ENCODE data around the gene MLLT10. TPM values are rescaled to one million over a fixed set of nuclear protein-coding genes. Genes with fewer than 3 reads are reported as not detected.
"Not testable (repeated sequence)": the region's sequence is repeated elsewhere in the genome, so short reads cannot be mapped to it uniquely, and the experiment has no call there.

Gene MLLT10
- total RNA-seq, 2 experiments from 2014 or later: 44.1 to 47.2 TPM

DNA sequence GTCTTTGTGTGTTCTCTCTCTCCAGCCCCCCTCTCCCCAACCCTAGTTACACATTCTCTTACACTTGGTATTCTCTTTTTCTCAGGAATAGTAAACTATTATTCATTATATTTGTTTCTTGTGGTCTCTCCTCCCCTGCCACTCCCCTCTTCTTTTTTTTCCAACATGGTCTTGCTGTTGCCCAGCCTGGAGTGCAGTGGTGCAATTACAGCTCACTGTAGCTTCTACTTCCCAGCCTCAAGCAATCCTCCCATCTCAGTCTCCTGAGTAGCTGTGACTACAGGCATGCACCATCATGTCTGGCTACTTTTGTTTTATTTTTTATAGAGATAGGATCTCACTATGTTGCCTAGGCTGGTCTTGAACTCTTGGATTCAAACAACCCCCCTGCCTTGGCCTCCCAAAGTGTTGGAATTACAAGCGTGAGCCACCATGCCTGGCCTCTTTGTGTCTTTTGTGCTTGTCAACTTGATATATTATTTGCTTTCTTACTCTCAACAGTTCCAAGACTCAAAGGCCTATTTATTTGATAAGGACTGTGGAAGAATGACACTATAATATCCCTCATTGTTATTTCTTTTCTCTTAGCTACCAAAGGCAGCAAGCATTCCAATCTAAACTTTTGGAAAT lies 66.9 kb downstream of the MLLT10 start:
- Mint-ChIP-seq H3K4me1 (peaks cover 6% of the 10 kb centered on the region), H3K36me3 (ENCODE audit: low read depth) (peaks cover 23% of the 10 kb centered on the region), H3K27ac (no peak overlapping the region), H3K4me3 (no peak overlapping the region), H3K27me3 (no peaks in the 10 kb centered on the region), H3K9me3 (no peaks in the 10 kb centered on the region)
- POLR2A ChIA-PET: no interaction called here
- no peak for DNase-seq
- CTCF ChIA-PET: no interaction called here

DNA sequence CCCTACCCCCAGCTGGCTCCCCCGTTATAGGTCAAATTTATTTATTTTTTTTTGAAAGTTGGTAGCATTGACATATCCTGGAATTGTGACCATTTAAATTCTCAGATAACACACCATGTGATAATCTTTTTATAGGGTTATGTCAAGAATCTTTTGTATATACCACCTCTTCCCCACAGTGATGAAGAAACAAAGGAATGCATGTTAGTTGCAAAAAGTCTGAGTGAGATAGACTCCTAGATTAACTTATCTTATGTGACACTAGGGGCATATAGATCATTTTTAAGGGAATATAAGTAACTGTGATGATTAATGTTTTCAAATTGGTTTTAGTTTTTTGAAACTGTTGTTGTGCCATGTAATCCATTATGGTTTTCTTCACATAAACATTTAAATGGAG lies 68.3 kb downstream of the MLLT10 start:
- Mint-ChIP-seq H3K36me3 (ENCODE audit: low read depth) (peaks cover 33% of the 10 kb centered on the region), H3K27me3 (no peaks in the 10 kb centered on the region), H3K4me3 (no peak overlapping the region), H3K4me1 (peaks cover 16% of the 10 kb centered on the region), H3K27ac (no peak overlapping the region), H3K9me3 (no peaks in the 10 kb centered on the region)
- CTCF ChIA-PET: no interaction called here
- POLR2A ChIA-PET: no interaction called here
- no peak for DNase-seq

DNA sequence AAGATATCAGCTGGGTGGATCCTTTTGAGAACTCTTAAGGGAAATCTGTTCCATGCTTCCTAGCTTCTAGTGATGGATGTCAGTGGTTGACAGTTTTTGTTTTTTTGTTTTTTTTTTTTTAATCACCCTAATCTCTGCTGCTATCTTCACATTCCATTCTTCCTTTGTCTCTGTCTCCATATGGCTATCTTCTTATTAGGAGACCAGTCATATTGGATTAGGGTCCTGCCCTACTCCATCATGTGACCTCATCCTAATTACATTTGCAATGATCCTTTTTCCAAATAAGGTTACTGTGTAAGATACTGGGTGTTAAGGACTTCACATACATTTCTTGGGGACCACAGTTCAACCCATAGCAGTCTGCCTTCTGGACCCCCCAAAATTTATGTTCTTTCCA lies 69.7 kb downstream of the MLLT10 start:
- ChIA-PET CTCF (interaction anchor here (0.5 to 0.7 kb wide), 2 partner anchors 150 to 531 kb away, joined by 3 to 4 read pairs; no protein-coding TSS in a partner anchor), POLR2A (interaction anchor here (0.6 kb wide), 1 partner anchor 56 kb away, joined by 6 read pairs; no protein-coding TSS in a partner anchor)
- Mint-ChIP-seq H3K27me3 (no peaks in the 10 kb centered on the region), H3K9me3 (peaks cover 3% of the 10 kb centered on the region), H3K4me1 (peaks cover 22% of the 10 kb centered on the region), H3K27ac (no peak overlapping the region), H3K4me3 (no peak overlapping the region), H3K36me3 (ENCODE audit: low read depth) (peaks cover 31% of the 10 kb centered on the region)
- DNase-seq: no peak

DNA sequence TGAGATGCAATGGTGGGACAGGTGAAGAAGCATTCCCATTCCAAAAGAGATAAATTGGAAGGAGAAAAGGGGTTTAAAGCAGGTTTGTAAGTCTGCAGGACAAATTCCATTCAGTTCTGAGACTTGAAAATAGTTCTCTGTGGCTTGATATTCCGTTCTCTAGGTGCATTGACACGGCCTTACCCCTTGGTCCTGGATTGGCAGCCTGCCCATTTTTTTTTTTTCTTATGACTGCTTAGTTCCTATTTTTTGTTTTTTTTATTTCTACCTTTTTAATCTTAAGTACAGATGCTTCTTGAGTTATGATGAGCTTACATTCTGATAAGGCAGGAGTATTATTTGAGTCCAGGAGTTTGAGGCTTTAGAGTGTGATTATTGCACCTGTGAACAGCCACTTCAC lies 70.6 kb downstream of the MLLT10 start:
- Mint-ChIP-seq H3K36me3 (ENCODE audit: low read depth) (peaks cover 40% of the 10 kb centered on the region), H3K27me3 (no peaks in the 10 kb centered on the region), H3K4me1 (peaks cover 22% of the 10 kb centered on the region), H3K9me3 (peaks cover 8% of the 10 kb centered on the region), H3K4me3 (no peak overlapping the region), H3K27ac (peak overlapping the region; percentile 64)
- POLR2A ChIA-PET: no interaction called here
- DNase-seq: no peak
- CTCF ChIA-PET: no interaction called here

DNA sequence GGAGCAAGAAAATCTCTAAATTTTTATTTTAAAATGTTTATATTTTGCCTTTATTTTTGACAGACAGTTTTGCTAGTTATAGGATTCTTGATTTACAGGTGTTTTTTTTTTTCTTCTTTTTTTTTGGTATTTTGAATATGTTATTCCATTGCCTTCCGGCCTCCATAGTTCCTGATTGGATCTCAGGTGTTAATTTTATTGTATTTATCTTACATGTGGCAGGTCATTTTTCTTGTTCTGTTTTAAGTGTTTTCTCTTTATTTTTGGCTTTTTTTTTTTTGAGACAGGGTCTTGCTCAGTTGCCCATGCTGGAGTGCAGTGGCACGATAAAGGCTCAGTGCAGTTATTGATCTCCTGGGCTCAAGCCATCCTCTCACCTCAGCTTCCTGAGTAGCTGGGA lies 73.9 kb downstream of the MLLT10 start:
- Mint-ChIP-seq H3K27me3 (no peaks in the 10 kb centered on the region), H3K4me1 (peaks cover 36% of the 10 kb centered on the region), H3K27ac (no peak overlapping the region), H3K9me3 (peaks cover 8% of the 10 kb centered on the region), H3K36me3 (ENCODE audit: low read depth) (peaks cover 58% of the 10 kb centered on the region), H3K4me3 (no peak overlapping the region)
- ChIA-PET POLR2A (no interaction called here), CTCF (interaction anchor here (0.6 to 1.1 kb wide), 3 partner anchors 20 to 125 kb away, joined by 3 read pairs; no protein-coding TSS in a partner anchor)
- no peak for DNase-seq

DNA sequence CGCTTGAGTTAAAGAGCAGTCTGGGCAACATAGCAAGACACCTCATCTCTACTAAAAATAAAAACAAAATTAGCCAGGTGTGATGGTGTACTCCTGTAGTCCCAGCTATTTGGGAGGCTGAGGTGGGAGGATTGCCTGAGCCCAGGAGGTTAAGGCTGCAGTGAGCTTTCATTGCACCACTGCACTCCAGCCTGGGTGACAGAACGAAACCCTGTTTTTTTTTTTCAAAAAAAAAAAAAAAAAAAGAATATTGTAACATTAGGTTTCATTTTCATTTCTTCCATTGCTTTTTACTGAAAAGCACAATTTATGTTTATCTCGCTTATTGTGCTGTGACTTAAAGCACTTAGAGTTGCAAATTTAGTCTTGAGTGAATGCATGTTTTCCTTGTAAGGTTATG lies 80.0 kb downstream of the MLLT10 start:
- Mint-ChIP-seq H3K4me1 (peaks cover 27% of the 10 kb centered on the region), H3K27ac (peak overlapping the region; percentile 66), H3K9me3 (peaks cover 2% of the 10 kb centered on the region), H3K27me3 (no peaks in the 10 kb centered on the region), H3K36me3 (ENCODE audit: low read depth) (peaks cover 44% of the 10 kb centered on the region), H3K4me3 (no peak overlapping the region)
- CTCF ChIA-PET: interaction anchor here (0.6 kb wide), 1 partner anchor 490 kb away, joined by 4 read pairs; no protein-coding TSS in a partner anchor
- DNase-seq: no peak
- POLR2A ChIA-PET: no interaction called here

DNA sequence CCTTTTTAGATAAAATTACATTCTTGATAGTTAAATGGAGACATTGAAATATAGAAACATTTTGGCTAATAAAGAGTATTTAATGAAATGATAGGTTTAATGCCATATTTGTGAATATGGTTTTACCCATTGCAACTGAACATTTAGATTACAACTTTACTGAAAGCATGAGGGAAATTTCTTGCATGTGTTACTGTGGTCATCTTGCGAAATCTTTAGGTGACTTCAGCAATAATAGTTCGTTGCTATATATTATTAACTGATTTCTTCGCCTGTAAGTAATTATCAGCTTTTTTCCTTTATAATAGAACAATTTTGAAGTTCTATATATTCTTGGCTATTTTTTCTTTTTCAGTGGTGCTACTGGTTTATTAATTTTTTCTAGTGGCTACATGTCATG lies 83.2 kb downstream of the MLLT10 start:
- DNase-seq: no peak
- no peak overlapping the region for H3K27ac Mint-ChIP-seq
- H3K36me3 Mint-ChIP-seq (ENCODE audit: low read depth): peaks cover 24% of the 10 kb centered on the region
- POLR2A ChIA-PET: no interaction called here
- H3K27me3 Mint-ChIP-seq: no peaks in the 10 kb centered on the region
- peaks cover 16% of the 10 kb centered on the region for H3K4me1 Mint-ChIP-seq
- H3K4me3 Mint-ChIP-seq: no peak overlapping the region
- CTCF ChIA-PET: no interaction called here
- no peaks in the 10 kb centered on the region for H3K9me3 Mint-ChIP-seq

DNA sequence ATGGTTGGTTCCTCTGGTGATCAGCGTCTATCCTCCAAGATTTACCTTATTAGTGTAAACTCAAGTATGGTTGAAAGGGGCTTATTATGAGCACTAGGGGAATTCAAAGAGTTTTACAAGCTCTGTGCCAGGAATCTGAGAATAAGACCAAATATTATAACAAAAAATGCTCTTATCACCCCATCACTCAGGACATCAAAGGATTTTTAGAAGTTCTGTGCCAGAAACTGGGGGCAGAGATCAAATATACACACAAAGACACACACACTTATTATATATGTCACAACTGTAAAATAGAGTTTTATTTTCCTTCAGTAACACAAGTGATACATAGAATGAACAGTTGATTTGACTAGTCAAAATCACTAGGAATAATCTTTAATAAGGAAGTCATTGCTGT lies 89.3 kb downstream of the MLLT10 start:
- POLR2A ChIA-PET: no interaction called here
- H3K36me3 Mint-ChIP-seq (ENCODE audit: low read depth): peaks cover 46% of the 10 kb centered on the region
- no peak overlapping the region for H3K27ac Mint-ChIP-seq
- CTCF ChIA-PET: no interaction called here
- no peaks in the 10 kb centered on the region for H3K27me3 Mint-ChIP-seq
- DNase-seq: no peak
- H3K9me3 Mint-ChIP-seq: no peaks in the 10 kb centered on the region
- H3K4me1 Mint-ChIP-seq: peaks cover 13% of the 10 kb centered on the region
- H3K4me3 Mint-ChIP-seq: no peak overlapping the region

DNA sequence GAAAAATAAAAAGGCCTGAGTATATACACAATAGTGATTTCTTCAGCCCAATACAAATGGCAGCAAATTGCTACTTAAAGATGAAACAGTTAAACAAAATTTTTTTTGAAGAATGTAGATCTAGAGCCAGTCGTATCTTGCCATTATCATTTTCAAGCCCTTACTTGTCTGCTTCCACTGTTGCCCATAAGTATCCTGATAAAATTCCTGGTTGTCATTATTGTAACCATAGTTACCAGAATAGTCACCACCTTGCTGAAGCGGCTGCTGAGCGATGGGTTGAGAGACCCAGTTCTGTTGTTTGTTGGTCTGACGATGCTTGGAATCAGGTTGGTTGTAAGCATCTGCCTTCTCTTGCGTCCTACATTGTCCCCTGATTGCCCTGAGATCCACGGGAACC lies 90.4 kb downstream of the MLLT10 start:
- Mint-ChIP-seq H3K4me1 (peaks cover 14% of the 10 kb centered on the region), H3K36me3 (ENCODE audit: low read depth) (peaks cover 45% of the 10 kb centered on the region)
- POLR2A ChIA-PET, H3K27ac Mint-ChIP-seq, H3K9me3 Mint-ChIP-seq, H3K4me3 Mint-ChIP-seq, H3K27me3 Mint-ChIP-seq, CTCF ChIA-PET, DNase-seq: not testable (repeated sequence)

DNA sequence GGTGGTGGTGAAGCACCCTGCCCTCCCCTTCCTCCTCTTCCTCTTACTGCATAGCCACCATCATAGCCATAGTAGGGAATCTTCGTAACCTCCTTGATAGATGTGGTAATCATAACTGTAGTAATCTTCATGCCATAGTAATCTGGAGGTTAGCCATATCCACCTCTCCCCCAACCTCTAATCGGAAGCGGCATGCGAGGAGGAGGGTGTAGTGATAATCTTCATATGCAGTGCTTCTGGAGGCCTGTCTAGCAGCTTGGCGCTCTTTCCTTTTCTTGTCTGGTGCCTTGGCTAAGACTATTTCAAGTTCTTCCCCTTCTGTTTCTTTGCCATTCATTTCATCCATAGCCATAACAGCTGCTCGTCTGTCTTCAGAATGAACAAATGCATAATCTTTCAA lies 90.9 kb downstream of the MLLT10 start:
- ChIA-PET POLR2A (no interaction called here), CTCF (no interaction called here)
- Mint-ChIP-seq H3K27me3 (no peaks in the 10 kb centered on the region), H3K4me1 (peaks cover 15% of the 10 kb centered on the region), H3K36me3 (ENCODE audit: low read depth) (peaks cover 50% of the 10 kb centered on the region), H3K4me3 (no peak overlapping the region), H3K27ac (no peak overlapping the region), H3K9me3 (no peaks in the 10 kb centered on the region)
- no peak for DNase-seq

DNA sequence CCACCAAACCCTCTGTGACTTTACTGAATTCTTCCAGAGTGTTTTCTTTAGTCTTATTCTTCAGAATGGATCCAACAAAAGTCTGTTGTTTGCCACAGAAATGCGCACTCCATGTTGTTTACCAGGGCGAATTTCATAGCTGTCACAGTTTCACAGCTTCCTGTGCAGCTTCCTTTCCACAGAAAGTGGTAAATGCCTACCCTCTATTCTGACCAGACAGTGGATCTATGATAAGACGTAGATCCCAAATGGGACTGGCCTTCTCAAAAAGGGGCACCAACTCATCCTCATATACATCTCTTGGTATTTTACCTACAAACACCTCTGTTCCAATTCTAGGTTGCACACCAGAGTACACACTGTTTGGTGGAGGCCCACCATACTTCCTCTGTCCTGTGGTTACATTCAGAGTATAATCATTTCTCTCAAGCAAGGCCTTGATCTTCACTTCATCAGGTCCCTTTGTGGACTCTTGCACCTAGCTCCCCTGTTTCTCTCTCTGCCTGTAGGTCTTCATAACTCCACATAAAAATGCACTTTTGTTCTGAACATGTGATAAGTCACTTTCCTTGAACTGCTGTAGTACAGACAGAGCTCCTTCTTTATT lies 91.7 kb downstream of the MLLT10 start:
- Mint-ChIP-seq H3K36me3 (ENCODE audit: low read depth) (peaks cover 55% of the 10 kb centered on the region), H3K4me1 (peaks cover 17% of the 10 kb centered on the region), H3K4me3 (no peak overlapping the region), H3K27me3 (no peaks in the 10 kb centered on the region), H3K9me3 (no peaks in the 10 kb centered on the region), H3K27ac (no peak overlapping the region)
- POLR2A ChIA-PET: interaction anchor here (0.6 kb wide), 1 partner anchor 303 kb away, joined by 3 read pairs; no protein-coding TSS in a partner anchor
- CTCF ChIA-PET: interaction anchor here (1.3 kb wide), 1 partner anchor 16 kb away, joined by 3 read pairs; no protein-coding TSS in a partner anchor
- no peak for DNase-seq

DNA sequence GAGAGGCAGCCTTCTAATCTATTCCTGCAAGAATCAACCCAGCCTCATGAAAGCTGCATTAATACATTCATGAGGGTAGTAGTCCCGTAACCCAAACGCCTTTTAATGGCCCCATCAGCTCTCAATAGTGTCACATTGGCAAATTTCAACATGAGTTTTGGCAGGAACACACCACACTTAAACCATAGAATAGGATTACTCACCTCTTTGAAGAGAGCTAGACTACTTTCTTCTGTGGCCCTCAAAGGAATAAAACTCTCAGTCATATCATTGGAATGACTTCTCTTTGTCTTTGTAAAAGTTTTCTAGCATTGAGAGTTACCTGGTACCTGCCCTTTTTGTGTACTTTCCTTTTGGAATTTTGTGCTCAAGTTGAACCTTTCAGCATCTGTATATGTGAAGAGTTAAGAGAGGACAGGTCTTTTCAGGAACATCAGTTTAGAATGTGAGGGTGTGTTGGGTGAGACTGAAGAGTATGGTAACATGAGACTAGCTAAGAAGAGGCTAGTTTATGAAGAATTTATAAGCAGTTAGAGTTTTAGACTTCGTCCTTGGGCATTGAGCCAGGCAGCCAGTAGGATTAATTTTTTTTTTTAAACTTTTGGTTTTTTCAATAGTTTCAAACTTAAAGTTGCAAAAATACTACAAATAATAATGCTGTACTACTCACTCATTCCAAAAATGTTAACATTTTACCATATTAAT lies 92.6 kb downstream of the MLLT10 start:
- CTCF ChIA-PET: interaction anchor here (1.3 kb wide), 1 partner anchor 17 kb away, joined by 3 read pairs; no protein-coding TSS in a partner anchor
- Mint-ChIP-seq H3K4me3 (no peak overlapping the region), H3K9me3 (no peaks in the 10 kb centered on the region), H3K4me1 (peaks cover 22% of the 10 kb centered on the region), H3K27ac (no peak overlapping the region), H3K36me3 (ENCODE audit: low read depth) (peaks cover 59% of the 10 kb centered on the region), H3K27me3 (no peaks in the 10 kb centered on the region)
- DNase-seq: no peak
- POLR2A ChIA-PET: no interaction called here

DNA sequence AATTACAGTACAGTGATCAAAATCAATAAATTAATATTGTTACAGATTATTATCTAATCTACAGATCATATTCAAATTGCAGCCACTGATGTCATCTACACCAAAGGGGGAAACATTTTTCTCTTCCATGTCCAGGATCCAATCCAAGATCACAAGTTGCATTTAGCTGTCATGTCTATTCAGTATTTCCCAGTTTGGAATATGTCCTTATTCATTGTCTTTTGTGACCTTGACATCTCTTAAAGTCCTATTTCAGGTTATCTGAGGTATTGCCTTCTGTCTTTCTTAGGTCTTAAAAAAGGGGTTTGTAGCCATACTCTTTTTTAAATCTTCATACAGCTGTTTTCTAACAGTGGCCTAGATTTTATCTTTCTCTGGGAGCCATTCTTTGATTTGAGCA lies 93.3 kb downstream of the MLLT10 start:
- ChIA-PET POLR2A (no interaction called here), CTCF (interaction anchor here (1.2 kb wide), 1 partner anchor 20 kb away, joined by 3 read pairs; no protein-coding TSS in a partner anchor)
- H3K36me3 Mint-ChIP-seq (ENCODE audit: low read depth): peaks cover 64% of the 10 kb centered on the region

More for the DNA sequence above, 93.3 kb downstream of the MLLT10 start:
- Mint-ChIP-seq H3K4me1 (peaks cover 26% of the 10 kb centered on the region), H3K27ac (no peak overlapping the region), H3K4me3 (no peak overlapping the region), H3K9me3 (no peaks in the 10 kb centered on the region), H3K27me3 (no peaks in the 10 kb centered on the region)
- DNase-seq: no peak
